Measurements from ENCODE around the gene BRF1. TPM values are rescaled to one million over a fixed set of nuclear protein-coding genes. Genes with fewer than 3 reads are reported as not detected.
A peak's percentile ranks its signal among the peaks of the same experiment; 100 is the strongest.
"Not testable (repeated sequence)": the region's sequence is repeated elsewhere in the genome, so short reads cannot be mapped to it uniquely, and the experiment has no call there.

The BRF1 gene
- total RNA-seq, 2 donors from 2014 or later, result 31.3 to 34.5 TPM

- ATAC-seq (replicated peaks in 1 of 2), result no peak
- Mint-ChIP-seq H3K4me3 (no peak overlapping the region), H3K27me3 (ENCODE audit: low read depth) (no peaks in the 10 kb centered on the region), H3K36me3 (ENCODE audit: insufficient read depth in 2 of 2) (no peaks in the 10 kb centered on the region), H3K9me3 (no peaks in the 10 kb centered on the region), H3K4me1 (ENCODE audit: low read depth) (peaks cover 34% of the 10 kb centered on the region), H3K27ac (no peak overlapping the region)
- no peak for DNase-seq
Measured at GRCh38 chr14:105285174-105285573, 15.6 kb downstream of the BRF1 start.

- DNase-seq, result no peak
- Mint-ChIP-seq H3K27ac (no peak overlapping the region), H3K4me1 (ENCODE audit: low read depth) (peaks cover 34% of the 10 kb centered on the region), H3K27me3 (ENCODE audit: low read depth) (no peaks in the 10 kb centered on the region), H3K4me3 (peak overlapping the region in 1 of 2 donors; percentile 25), H3K36me3 (ENCODE audit: insufficient read depth in 2 of 2) (no peaks in the 10 kb centered on the region), H3K9me3 (no peaks in the 10 kb centered on the region)
- ATAC-seq (replicated peaks in 1 of 2), result peak in 1 of 2 donors; percentile 15
Measured at GRCh38 chr14:105283899-105284298, 16.9 kb downstream of the BRF1 start.

- Mint-ChIP-seq H3K36me3 (ENCODE audit: insufficient read depth in 2 of 2) (no peaks in the 10 kb centered on the region), H3K4me1 (ENCODE audit: low read depth) (peaks cover 34% of the 10 kb centered on the region), H3K27ac (no peak overlapping the region), H3K4me3 (no peak overlapping the region), H3K27me3 (ENCODE audit: low read depth) (no peaks in the 10 kb centered on the region), H3K9me3 (no peaks in the 10 kb centered on the region)
- no peak for DNase-seq
- ATAC-seq (replicated peaks in 1 of 2), result no peak
Measured at GRCh38 chr14:105283028-105283427, 17.8 kb downstream of the BRF1 start.

- Mint-ChIP-seq H3K36me3 (ENCODE audit: insufficient read depth in 2 of 2) (no peaks in the 10 kb centered on the region), H3K27me3 (ENCODE audit: low read depth) (no peaks in the 10 kb centered on the region), H3K4me1 (ENCODE audit: low read depth) (peaks cover 34% of the 10 kb centered on the region), H3K9me3 (no peaks in the 10 kb centered on the region), H3K27ac (no peak overlapping the region), H3K4me3 (no peak overlapping the region)
- DNase-seq, result no peak
- ATAC-seq (replicated peaks in 1 of 2), result no peak
Measured at GRCh38 chr14:105282098-105282725, 18.6 kb downstream of the BRF1 start.

- ATAC-seq (replicated peaks in 1 of 2) (peak in 1 of 2 donors; percentile 11), DNase-seq (no peak)
- no peaks in the 10 kb centered on the region for H3K36me3 Mint-ChIP-seq (ENCODE audit: insufficient read depth in 2 of 2)
- H3K4me1 Mint-ChIP-seq (ENCODE audit: low read depth), result peaks cover 34% of the 10 kb centered on the region
- H3K9me3 Mint-ChIP-seq, result no peaks in the 10 kb centered on the region
- no peaks in the 10 kb centered on the region for H3K27me3 Mint-ChIP-seq (ENCODE audit: low read depth)
- H3K4me3 Mint-ChIP-seq, result no peak overlapping the region
- H3K27ac Mint-ChIP-seq, result no peak overlapping the region
Measured at GRCh38 chr14:105281371-105282097, 19.3 kb downstream of the BRF1 start.

GRCh38 chr14:105280525-105280924, 20.3 kb downstream of the BRF1 start:
- Mint-ChIP-seq H3K27ac (no peak overlapping the region), H3K9me3 (no peaks in the 10 kb centered on the region), H3K4me1 (ENCODE audit: low read depth) (peaks cover 34% of the 10 kb centered on the region), H3K27me3 (ENCODE audit: low read depth) (no peaks in the 10 kb centered on the region), H3K36me3 (ENCODE audit: insufficient read depth in 2 of 2) (no peaks in the 10 kb centered on the region), H3K4me3 (no peak overlapping the region)
- no peak for DNase-seq
- ATAC-seq (replicated peaks in 1 of 2), result no peak

GRCh38 chr14:105279642-105280361, 21.0 kb downstream of the BRF1 start:
- DNase-seq, result no peak
- no peaks in the 10 kb centered on the region for H3K9me3 Mint-ChIP-seq
- no peak overlapping the region for H3K27ac Mint-ChIP-seq
- H3K36me3 Mint-ChIP-seq (ENCODE audit: insufficient read depth in 2 of 2), result no peaks in the 10 kb centered on the region
- H3K4me3 Mint-ChIP-seq, result no peak overlapping the region
- no peak for ATAC-seq (replicated peaks in 1 of 2)
- H3K4me1 Mint-ChIP-seq (ENCODE audit: low read depth), result peaks cover 32% of the 10 kb centered on the region
- no peaks in the 10 kb centered on the region for H3K27me3 Mint-ChIP-seq (ENCODE audit: low read depth)

GRCh38 chr14:105277448-105277847, 23.4 kb downstream of the BRF1 start:
- peaks cover 10% of the 10 kb centered on the region for H3K4me1 Mint-ChIP-seq (ENCODE audit: low read depth)
- not testable (repeated sequence) for H3K36me3 Mint-ChIP-seq (ENCODE audit: insufficient read depth in 2 of 2); ATAC-seq (replicated peaks in 1 of 2); H3K9me3 Mint-ChIP-seq; H3K4me3 Mint-ChIP-seq; H3K27me3 Mint-ChIP-seq (ENCODE audit: low read depth); H3K27ac Mint-ChIP-seq; DNase-seq

GRCh38 chr14:105275267-105275946, 25.4 kb downstream of the BRF1 start:
- H3K27me3 Mint-ChIP-seq (ENCODE audit: low read depth), result no peaks in the 10 kb centered on the region
- H3K9me3 Mint-ChIP-seq, result no peaks in the 10 kb centered on the region
- H3K4me1 Mint-ChIP-seq (ENCODE audit: low read depth), result no peaks in the 10 kb centered on the region
- no peak for ATAC-seq (replicated peaks in 1 of 2)
- H3K27ac Mint-ChIP-seq, result no peak overlapping the region
- no peak overlapping the region for H3K4me3 Mint-ChIP-seq
- no peaks in the 10 kb centered on the region for H3K36me3 Mint-ChIP-seq (ENCODE audit: insufficient read depth in 2 of 2)
- DNase-seq, result no peak

- no peak overlapping the region for H3K27ac Mint-ChIP-seq
- H3K4me1 Mint-ChIP-seq (ENCODE audit: low read depth), result no peaks in the 10 kb centered on the region
- H3K36me3 Mint-ChIP-seq (ENCODE audit: insufficient read depth in 2 of 2), result no peaks in the 10 kb centered on the region
- H3K4me3 Mint-ChIP-seq, result no peak overlapping the region
- H3K27me3 Mint-ChIP-seq (ENCODE audit: low read depth), result no peaks in the 10 kb centered on the region
- no peaks in the 10 kb centered on the region for H3K9me3 Mint-ChIP-seq
- no peak for DNase-seq
- no peak for ATAC-seq (replicated peaks in 1 of 2)
Measured at GRCh38 chr14:105274637-105275036, 26.2 kb downstream of the BRF1 start.

GRCh38 chr14:105273062-105273461, 27.7 kb downstream of the BRF1 start:
- DNase-seq (no peak), ATAC-seq (replicated peaks in 1 of 2) (no peak)
- H3K27ac Mint-ChIP-seq, result no peak overlapping the region
- H3K36me3 Mint-ChIP-seq (ENCODE audit: insufficient read depth in 2 of 2), result no peaks in the 10 kb centered on the region
- no peaks in the 10 kb centered on the region for H3K27me3 Mint-ChIP-seq (ENCODE audit: low read depth)
- no peaks in the 10 kb centered on the region for H3K9me3 Mint-ChIP-seq
- peaks cover 4% of the 10 kb centered on the region for H3K4me1 Mint-ChIP-seq (ENCODE audit: low read depth)
- no peak overlapping the region for H3K4me3 Mint-ChIP-seq

GRCh38 chr14:105272623-105273022, 28.2 kb downstream of the BRF1 start:
- H3K27me3 Mint-ChIP-seq (ENCODE audit: low read depth), result no peaks in the 10 kb centered on the region
- ATAC-seq (replicated peaks in 1 of 2), result no peak
- no peak overlapping the region for H3K27ac Mint-ChIP-seq

More at GRCh38 chr14:105272623-105273022, 28.2 kb downstream of the BRF1 start:
- Mint-ChIP-seq H3K9me3 (no peaks in the 10 kb centered on the region), H3K36me3 (ENCODE audit: insufficient read depth in 2 of 2) (no peaks in the 10 kb centered on the region), H3K4me3 (no peak overlapping the region), H3K4me1 (ENCODE audit: low read depth) (peaks cover 4% of the 10 kb centered on the region)
- no peak for DNase-seq
